ENCODE measurements around the gene ALAS1.

The ALAS1 gene

GRCh38 chr3:52237657-52238172 is 39.8 kb downstream of the ALAS1 start:
- DNase-seq = no peak

- DNase-seq = no peak
Measured at GRCh38 chr3:52238193-52238760, 40.3 kb downstream of the ALAS1 start.

- DNase-seq = peak; percentile 92
Measured at GRCh38 chr3:52238761-52239701, 41.1 kb downstream of the ALAS1 start, which contains the start of gene TWF2. TSS of gene TWF2 (minus strand) at chr3:52239158. CDS start at chr3:52239016, 142 bp downstream.

- peak; percentile 67 for DNase-seq
Measured at GRCh38 chr3:52240059-52240885, 42.3 kb downstream of the ALAS1 start.

- DNase-seq = no peak
Measured at GRCh38 chr3:52240886-52241370, 43.0 kb downstream of the ALAS1 start.

GRCh38 chr3:52242039-52242438 is 44.1 kb downstream of the ALAS1 start:
- no peak for DNase-seq

GRCh38 chr3:52243791-52244628 is 46.0 kb downstream of the ALAS1 start:
- peak; percentile 44 for DNase-seq

- DNase-seq = peak; percentile 79
Measured at GRCh38 chr3:52245322-52246263, 47.6 kb downstream of the ALAS1 start, which contains the start of gene PPM1M. TSS of gene PPM1M (plus strand) at chr3:52245759. CDS start at chr3:52245825, 66 bp downstream.

GRCh38 chr3:52246264-52246620 is 48.3 kb downstream of the ALAS1 start:
- peak; percentile 23 for DNase-seq

GRCh38 chr3:52246728-52247408 is 48.9 kb downstream of the ALAS1 start:
- DNase-seq = peak; percentile 24

GRCh38 chr3:52247409-52248164 is 49.6 kb downstream of the ALAS1 start:
- DNase-seq = no peak

GRCh38 chr3:52248165-52248541 is 50.2 kb downstream of the ALAS1 start:
- DNase-seq = no peak

GRCh38 chr3:52248816-52249547 is 51.0 kb downstream of the ALAS1 start:
- peak; percentile 67 for DNase-seq

GRCh38 chr3:52249683-52250082 is 51.7 kb downstream of the ALAS1 start:
- no peak for DNase-seq

GRCh38 chr3:52250122-52250521 is 52.2 kb downstream of the ALAS1 start:
- DNase-seq = no peak

GRCh38 chr3:52253314-52254304 is 55.6 kb downstream of the ALAS1 start:
- DNase-seq = peak; percentile 87

- no peak for DNase-seq
Measured at GRCh38 chr3:52254608-52255007, 56.6 kb downstream of the ALAS1 start.

Measured in CD4-positive, alpha-beta T cell treated with Interleukin-17A for 4 hours (primary cell).